Stimulated activated CD8-positive, alpha-beta memory T cell treated with anti-CD3 and anti-CD28 coated beads, Interleukin-7, amount 100 ng/mL, for 4 hours (primary cell): Measurements from ENCODE around the gene LONP2.
"Not testable (repeated sequence)": the region's sequence is repeated elsewhere in the genome, so short reads cannot be mapped to it uniquely, and the experiment has no call there.

Experiments used
- DNase-seq, 2 donors: peaks; one replicate each; pipeline ENCODE4 v3.0.0-alpha.2; 2020; ENCODE audit warnings: low read depth in 2 of 2

The LONP2 gene

GRCh38 chr16:48332978-48333377, 88.9 kb downstream of the LONP2 start:
- no peak for DNase-seq

- DNase-seq = no peak
Observed at GRCh38 chr16:48334325-48334724, 90.2 kb downstream of the LONP2 start.

DNA sequence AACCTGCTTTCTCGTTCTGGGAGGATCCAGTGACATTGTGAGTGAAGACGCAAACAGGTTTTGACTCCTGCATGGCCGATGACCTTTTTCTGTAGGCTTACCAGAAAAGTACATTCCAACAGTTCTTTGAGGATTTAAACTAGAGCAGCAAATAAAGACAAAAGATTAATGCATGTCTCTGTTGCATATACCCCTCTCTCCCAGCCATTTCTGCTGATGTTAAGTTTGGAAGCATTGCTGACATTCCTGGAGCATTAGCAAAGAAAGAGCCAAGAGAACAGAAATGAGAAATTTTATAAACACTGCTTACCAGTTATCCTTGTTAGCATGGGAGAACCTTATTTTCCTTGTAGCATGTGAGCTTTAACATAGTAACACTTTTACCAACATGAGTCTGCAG, 91.9 kb downstream of the LONP2 start:
- DNase-seq = no peak

DNA sequence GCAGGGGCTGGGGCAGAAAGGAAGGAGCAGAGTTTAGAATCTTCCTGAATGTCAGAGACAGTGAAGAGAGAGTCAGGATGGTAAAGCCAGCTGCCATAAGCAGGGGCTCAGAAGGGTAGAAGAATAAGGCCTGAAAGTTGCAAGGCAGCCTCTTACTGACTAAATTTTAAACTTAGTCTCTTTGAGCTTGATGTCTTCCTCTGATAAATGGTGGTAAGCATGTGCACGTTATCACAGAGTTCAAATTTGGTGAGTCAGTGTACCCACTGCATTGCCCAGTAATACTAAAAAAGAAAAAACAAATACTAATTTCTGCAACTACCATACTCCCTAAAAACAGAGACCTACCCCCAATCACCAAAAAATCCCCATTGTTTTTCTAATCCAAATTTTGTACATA, 96.0 kb downstream of the LONP2 start:
- no peak for DNase-seq

- no peak for DNase-seq
Observed at GRCh38 chr16:48342591-48342990, 98.5 kb downstream of the LONP2 start.

DNA sequence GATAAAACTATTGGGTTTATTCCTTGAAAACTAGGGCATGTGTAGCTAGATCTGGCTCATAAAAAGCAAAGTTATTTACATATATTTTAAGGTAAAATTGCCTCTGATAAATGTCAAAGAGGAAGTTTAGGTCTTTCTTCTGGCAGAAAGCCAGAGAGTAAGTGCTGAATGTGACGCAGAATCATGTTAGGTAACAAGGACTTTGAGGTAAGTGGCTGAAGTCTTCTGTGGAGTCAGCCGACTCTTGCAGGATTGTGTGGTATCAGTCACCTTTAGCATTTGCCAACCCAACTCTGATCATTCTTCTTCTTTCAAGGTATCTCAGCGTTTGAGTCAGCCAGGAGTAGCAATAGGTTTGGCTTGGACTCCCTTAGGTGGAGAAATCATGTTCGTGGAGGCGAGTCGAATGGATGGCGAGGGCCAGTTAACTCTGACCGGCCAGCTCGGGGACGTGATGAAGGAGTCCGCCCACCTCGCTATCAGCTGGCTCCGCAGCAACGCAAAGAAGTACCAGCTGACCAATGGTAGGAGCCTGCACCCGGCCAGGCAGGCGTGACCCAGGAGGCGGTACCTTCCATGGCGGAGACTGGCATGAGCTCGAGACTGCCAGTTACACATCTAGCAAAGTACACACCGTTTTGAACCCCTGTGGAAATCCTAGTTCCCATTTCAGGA, 103.2 kb downstream of the LONP2 start:
- no peak for DNase-seq

DNA sequence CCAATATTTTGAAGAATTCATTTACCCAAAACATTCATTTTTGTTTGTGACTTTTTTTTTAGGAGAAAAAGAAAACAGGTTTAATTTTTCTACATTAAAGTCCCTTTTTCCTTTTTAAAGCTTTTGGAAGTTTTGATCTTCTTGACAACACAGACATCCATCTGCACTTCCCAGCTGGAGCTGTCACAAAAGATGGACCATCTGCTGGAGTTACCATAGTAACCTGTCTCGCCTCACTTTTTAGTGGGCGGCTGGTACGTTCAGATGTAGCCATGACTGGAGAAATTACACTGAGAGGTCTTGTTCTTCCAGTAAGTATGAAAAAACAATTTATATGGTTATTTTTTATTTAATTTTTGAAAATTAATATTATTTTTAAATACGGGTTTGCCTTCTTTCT, 103.9 kb downstream of the LONP2 start:
- DNase-seq = no peak

DNA sequence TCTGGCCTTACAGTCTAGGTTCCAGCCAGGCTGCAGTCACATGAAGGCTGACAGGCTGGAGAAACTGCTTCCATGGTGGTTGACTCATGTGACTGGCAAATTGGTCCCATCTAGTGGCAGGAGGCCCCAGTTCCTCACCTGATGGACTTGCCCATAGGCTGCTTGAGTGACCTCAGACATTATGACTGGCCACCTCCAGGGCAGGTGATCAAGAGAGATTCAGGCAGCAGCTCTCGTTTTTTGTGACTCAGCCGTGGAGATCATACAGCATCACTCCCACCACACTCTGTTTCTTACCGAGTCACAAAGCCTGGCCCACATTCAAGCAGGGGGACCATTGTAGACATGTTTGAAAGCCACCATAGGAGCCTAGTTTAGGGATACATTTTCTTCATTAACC, 106.6 kb downstream of the LONP2 start:
- no peak for DNase-seq

DNA sequence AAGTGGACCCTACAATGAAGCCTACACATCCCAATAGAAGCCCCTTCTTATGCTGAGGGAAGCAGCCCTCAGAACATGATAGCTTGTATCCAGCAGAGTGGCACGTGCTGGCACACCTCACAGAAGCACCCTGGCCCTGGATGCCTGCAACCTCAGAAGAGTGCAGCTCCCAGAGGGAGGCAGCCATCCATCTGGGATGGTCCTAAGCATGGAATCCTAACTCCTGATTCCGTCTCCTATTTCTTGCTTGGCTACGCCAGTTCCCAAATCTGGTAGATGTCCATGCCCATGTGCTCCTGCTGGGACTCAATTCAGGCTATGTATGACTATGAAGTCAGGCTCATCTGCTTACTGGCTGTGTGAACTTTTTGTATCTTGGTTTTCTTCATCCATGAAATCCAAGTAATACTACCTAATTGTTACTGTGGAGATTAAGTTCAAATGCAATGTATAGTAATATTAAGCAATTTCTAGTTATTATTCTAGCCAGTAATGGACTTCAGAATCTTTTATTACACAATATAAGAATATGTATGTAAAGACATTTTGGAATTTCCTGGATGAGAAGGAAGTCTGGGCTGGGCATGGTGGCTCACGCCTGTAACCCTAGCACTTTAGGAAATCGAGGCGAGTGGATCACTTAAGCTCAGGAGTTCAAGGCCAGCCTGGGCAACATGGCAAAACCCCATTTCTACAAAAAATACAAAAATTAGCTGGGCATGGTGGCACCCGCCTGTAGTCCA, 108.7 kb downstream of the LONP2 start:
- DNase-seq = no peak

GRCh38 chr16:48353565-48354163, 109.6 kb downstream of the LONP2 start:
- DNase-seq = peak; percentile 35 to 43

DNA sequence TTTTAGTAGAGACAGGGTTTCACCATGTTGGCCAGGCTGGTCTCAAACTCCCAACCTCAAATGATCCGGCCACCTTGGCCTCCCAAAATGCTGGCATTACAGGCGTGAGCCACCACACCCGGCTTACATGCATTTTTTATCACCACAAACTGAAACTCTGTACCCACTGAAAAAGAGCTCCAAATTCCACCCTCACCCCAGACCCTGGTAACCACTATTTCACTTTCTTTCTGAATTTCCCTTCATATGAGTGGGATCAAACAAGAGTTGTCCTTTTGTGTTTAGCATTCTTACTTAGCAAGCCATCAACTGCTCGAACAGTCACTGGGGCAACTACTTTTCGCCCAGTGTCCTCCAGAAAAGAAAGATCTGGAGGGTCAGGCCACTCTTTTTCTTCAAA, 110.3 kb downstream of the LONP2 start:
- not testable (repeated sequence) for DNase-seq

- DNase-seq = no peak
Observed at GRCh38 chr16:48354877-48355855, 111.1 kb downstream of the LONP2 start.

DNA sequence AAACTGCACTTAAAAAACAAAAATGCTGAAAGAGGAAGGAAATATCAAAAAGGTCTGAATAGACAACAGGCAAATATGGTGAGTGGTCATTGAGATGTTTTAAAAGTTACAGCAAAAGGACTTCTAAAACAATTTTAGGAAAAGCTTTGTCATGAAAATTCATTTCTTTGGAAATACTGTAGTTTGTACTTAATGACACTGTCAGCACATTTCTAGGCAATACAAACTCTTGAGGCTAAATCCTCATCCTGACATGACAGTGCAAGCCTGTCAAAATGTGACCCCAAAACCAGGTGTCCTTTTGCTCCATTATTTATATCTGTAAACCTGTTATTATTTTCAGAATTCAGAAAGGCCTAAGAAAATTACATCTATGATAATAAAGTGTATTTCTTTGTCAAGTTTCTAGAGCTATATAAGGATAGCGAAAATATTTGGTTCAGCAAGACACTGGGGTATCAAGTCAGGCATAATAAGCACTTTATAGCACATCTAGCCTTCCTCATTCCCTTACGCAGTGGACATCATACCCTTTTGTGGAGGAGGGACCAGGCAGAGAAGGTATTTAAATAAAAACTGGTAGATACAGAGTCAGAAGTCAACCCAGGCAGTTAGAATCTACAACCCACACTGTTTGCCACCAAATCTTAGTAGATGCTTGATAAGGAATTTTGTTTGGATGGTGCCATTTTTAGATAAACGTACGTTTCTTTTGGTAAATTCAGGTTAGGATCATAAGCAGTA, 112.7 kb downstream of the LONP2 start:
- DNase-seq = no peak

DNA sequence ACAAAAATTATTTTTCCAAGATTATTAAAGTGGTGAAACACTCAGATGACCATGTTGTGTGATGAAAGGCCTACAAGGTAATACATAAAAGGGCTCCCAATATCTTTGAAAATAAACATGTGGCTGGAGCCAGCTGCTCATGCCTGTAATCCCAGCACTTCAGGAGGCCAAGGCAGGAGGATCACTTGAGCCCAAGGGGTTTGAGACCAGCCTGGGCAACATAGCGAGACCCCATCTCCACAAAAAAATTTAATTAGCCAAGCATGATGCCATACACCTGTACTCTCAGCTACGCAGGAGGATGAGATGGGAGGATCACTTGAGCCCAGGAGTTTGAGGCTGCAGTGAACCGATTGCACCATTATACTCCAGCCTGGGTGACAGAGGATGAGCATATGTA, 114.3 kb downstream of the LONP2 start:
- no peak for DNase-seq

DNA sequence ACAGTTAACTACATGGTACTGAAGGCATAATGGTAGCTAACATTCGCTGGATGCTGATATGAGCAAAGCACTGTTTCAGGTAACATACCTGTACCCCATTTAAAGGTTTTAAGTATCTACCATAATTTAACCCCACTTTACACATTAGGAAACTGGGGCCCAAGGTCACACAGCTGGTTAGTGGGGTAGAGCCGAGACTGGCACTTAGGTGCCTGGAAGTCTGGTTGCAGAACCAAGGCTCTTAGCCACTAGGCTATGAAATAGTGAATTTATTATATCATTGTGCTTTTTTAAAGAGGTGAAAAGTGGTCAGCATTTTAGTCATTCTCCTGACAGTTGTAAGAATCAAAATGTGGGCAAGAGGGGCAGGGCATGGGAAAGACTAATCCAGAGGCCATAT, 115.9 kb downstream of the LONP2 start:
- no peak for DNase-seq

DNA sequence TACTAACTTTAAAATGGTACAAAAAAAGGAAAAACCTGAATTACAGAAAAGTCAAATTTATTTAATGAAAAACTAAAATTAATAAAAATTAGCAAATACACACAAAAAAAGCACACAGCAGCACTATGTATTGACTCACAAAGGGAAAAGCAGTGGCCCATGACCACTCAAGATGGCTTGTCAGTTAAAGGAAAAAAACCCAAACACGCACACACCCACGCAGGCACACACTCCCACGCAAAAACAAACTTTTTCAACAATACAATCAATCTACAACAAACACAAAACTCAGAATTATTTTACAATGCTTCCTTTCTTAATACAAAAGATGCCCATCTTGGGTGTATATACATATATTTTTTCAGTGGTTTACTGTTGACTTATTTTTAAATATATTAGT, 116.9 kb downstream of the LONP2 start:
- no peak for DNase-seq

- no peak for DNase-seq
Observed at GRCh38 chr16:48361540-48362144, 117.5 kb downstream of the LONP2 start.

DNA sequence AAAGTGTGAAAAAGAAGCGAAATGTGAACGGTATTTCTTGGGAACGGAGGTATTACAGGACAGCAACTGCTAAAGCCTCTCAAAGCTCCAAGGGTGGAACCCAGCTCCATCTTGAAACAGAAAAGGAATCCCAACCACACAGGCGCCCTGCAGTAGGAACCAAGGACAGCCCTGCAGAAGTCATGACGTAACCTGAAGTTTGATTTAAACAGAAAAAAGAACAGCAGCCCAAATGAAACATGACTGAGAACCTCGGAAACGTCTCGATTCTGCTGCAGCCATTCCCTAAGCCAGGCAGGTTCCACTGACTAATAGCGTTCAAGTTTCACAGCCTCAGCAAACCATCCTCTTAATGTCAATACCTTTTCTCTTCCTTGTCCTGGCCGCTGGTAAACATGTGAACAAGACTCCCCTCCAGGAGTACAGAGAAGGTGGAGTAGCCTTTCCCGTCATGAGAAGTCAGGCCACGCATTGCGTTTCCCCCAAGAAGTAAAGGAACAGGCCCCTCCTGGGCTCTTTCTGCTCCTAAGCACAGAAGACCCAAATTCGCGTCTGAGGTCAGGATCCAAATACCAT, 121.0 kb downstream of the LONP2 start:
- DNase-seq = no peak

DNA sequence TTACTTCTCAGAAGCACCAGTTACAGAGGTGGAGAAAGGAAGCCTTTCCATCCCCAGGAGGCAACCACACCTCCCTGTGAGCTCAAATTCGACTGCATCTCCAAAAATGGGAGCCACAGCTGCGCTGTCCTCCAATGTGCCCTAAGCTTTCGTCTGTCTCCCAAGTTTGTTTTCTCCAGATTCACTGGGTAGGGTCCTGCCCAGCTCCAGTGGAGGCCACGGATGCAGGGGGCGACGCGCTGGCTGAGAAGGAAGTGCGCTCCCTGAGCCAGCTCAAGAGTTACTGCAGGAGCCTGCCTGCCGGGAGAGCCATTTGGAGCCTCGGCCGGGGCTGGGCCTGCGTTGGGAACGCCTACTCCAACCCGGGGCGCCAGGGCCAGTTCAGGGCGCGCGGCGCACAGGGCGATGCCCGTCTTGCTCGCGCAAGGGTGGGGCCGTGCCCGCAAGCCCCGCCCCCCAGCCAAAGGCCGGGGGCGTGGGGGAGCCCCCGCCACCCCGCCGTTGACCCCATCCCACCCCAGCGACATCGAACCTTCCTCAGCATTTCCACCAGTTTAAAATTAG, 121.6 kb downstream of the LONP2 start:
- peak; percentile 48 to 73 for DNase-seq
